Renal cortex interstitium (tissue), 11 donors: Measurements from ENCODE around the gene TUBGCP6. TPM values are rescaled to one million over a fixed set of nuclear protein-coding genes. Genes with fewer than 3 reads are reported as not detected.
A peak's percentile ranks its signal among the peaks of the same experiment; 100 is the strongest.
"Not testable (repeated sequence)": the region's sequence is repeated elsewhere in the genome, so short reads cannot be mapped to it uniquely, and the experiment has no call there.

Experiments used
- DNase-seq, 11 donors: peaks; one replicate each; pipeline ENCODE4 v3.0.0-alpha.2; 2013; ENCODE audit warnings: low read depth in 9 of 11, low spot score in 4 of 11; ENCODE audit errors: extremely low read depth in 1 of 11
- polyA plus RNA-seq, 3 donors: library from polyadenylated mRNA; unstranded; fragments of 120-200 nt; gene quantifications; one replicate each; pipeline ENCODE4 v1.2.1, GENCODE V29; 2013; ENCODE audit not compliant: insufficient read length in 3 of 3

The TUBGCP6 gene
- polyA plus RNA-seq, 3 donors: 30.5 to 48.2 (median 40.1) TPM

- not testable (repeated sequence) for DNase-seq
Measured at GRCh38 chr22:50204998-50205397, 39.8 kb downstream of the TUBGCP6 start.

GRCh38 chr22:50204571-50204970 lies 40.3 kb downstream of the TUBGCP6 start:
- DNase-seq: no peak

DNA sequence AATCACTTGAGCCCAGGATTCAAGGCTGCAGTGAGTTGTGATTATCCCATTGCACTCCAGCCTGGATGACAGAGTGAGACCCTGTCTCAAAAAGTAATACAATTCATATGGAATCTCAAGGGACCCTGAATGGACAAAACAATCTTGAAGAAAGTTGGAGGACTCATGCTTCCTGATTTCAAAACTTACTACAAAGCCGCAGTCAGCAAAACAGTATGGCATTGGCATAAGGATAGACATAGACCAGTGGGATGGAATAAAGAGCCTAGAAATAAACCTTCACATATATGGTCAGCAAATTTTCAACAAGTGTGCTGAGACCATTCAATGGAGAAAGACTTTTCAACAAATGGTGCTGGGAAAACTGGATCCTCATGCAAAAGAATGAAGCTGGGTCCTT lies 41.5 kb downstream of the TUBGCP6 start:
- no peak for DNase-seq

DNA sequence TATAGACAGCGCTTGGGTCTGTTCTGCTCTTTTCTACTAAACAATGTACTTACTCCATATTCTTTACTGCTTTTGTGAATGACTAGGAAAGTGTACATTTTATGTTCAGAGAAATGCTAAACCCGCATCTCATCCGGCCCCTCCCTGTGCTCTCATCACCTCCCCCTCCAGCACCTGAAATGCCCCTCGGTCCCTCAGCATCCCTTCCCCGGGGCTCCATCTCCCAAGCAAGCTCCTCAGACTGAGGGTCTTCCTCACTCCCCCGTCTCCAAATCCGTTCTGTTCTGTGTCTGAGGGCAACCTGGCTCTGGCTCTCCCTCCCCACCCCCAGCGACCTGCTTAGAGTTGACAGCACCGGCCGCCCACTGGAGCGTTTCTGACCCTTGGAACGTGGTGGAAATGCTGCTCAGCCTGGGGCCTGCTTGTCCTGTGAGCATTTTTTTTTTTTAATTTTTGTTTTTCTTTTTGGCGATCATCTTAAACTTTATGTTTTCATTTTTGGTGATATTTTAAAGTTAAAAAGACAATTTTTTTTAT lies 42.6 kb downstream of the TUBGCP6 start:
- DNase-seq: no peak

GRCh38 chr22:50201191-50202129 lies 43.4 kb downstream of the TUBGCP6 start:
- DNase-seq: no peak

GRCh38 chr22:50200461-50201190 lies 44.2 kb downstream of the TUBGCP6 start, which contains the start of gene SELENOO:
SELENOO (plus strand) TSS chr22:50201011; CDS start chr22:50201037, 26 bp downstream.
- DNase-seq: peak in 9 of 11 donors; percentile 64 to 89 (median 84)

DNA sequence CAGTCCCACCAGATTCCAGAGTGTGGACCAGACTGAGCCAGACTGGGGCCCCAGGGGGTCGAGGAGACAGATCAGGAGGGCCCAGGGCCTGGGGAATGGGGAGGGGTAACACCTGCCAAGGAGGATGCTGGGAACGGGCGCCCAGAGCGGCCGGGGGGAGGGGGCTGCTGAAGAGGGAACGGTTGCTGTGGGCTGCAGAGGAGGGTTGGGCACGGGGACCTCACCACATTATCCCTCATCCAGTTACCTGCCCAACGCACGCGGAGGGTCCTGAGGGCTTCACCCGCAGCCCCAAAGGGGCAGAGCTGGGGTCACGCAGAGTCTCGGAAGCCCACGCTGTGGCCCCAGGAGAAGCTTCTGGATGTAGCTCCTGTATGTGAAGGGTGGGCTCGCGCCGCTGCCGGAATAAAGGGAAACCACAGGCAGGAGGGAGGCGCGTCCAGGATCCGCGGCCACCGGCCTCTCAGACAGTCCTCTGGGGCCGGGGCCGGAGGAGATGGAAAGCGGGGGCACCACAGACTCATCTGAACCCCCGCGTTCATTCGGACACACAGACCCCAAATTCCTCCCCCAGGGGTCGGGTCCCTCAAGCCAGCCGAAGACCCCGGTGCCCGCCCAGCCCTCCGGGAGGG lies 44.9 kb downstream of the TUBGCP6 start:
- no peak for DNase-seq

DNA sequence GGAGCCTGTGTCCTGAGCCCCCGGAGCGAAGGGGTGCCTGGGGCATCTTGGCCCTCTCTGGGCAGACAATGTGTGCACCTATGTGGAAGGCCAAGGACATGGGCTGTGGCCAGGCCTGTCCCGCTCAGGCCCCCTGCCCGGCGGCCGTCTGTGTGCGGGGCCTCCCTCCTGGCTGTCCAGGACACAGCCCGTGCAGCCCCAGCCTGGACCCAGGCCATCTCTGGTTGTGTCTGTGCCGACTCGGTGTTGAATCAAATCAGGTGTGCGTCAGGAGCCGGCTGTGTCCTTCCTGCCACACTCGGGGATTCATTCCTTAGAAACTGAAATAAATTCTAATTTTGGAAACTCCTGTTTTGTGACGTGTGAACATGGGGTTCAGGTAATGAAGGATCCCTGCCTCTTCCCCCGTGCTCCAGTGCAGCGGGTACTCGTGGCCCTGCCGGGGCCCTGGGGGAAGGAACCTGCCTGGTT lies 45.5 kb downstream of the TUBGCP6 start:
- no peak for DNase-seq

DNA sequence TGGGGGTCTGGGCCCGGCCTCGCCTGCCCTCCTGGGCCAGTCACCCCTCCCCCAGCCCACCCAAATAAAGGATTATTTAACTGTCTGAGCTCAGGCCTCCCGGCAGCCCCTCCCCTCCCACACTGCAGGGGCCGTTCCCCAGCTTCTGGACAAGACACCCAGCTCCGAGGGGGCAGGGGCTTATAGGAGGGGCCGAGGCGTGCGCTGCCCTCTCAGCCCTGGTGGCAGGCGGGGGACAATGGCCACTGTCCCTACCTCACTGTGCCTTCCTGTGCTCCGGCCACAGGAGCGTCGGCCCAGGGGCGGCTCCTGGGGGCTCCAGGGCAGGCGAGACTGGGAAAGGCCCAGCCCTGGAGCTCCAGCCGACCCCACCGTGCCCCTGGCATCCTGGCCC lies 46.2 kb downstream of the TUBGCP6 start:
- DNase-seq: no peak

GRCh38 chr22:50197856-50198623 lies 46.8 kb downstream of the TUBGCP6 start:
- no peak for DNase-seq

GRCh38 chr22:50197000-50197800 lies 47.6 kb downstream of the TUBGCP6 start:
- DNase-seq: no peak

- DNase-seq: no peak
Measured at GRCh38 chr22:50196256-50196655, 48.6 kb downstream of the TUBGCP6 start.

DNA sequence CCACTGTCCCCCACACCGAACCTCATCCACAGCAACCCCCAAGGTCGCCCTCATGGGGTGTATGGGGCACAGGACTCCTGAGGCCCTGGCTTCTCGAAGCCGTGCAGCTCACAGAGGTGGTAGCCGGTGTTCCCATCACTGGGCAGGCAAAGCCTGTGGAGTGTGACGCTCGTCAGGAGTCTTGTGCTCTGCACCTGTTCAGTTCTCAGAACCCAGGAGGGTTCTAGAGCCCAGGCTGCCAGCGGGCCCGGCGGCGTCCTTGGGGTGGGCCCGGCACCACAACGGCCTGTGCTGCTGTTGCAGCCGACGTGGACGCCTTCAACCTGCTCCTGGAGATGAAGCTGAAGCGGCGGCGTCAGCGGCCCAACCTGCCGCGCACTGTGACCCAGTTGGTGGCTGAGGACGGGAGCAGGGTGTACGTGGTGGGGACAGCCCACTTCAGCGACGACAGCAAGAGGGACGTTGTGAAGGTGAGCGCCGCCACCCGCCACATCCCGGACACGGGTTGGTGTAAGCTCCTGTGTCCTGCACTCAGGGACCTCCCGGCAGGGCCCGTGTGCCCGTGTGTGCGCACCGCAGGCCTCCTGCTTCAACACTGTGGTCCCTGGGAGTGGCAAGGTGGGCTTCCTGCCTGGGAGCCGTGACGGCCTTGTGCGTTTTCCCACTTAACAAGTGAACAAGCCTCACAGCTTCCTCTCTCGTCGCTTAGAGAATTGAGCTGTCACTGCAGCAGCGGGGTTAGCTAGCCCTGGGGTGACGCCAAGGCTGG lies 50.6 kb downstream of the TUBGCP6 start:
- no peak for DNase-seq

DNA sequence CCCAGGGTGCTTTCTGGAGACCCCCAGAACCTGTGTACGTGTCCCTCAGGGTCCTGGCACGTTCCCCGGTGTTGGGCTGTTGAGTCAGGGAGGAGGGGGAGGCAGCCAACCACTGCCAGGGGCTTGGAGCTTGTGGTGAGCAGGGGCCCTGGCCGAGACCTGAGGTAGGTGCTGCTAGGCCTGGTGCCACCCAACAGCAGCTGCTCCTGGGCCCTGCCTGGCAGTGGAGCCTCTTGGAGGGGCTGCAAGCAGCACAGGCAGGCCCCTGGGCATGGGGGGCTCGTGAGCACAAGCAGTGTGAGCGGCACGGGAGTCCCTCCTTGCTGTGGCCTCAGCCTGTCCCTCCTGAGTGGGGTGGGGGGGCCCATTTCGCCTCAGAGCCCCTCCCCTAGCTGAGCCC lies 51.2 kb downstream of the TUBGCP6 start:
- no peak for DNase-seq

GRCh38 chr22:50192436-50193204 lies 52.2 kb downstream of the TUBGCP6 start:
- no peak for DNase-seq
